Measurements from ENCODE around the gene ACOT7. TPM values are rescaled to one million over a fixed set of nuclear protein-coding genes. Genes with fewer than 3 reads are reported as not detected.

The ACOT7 gene
- total and polyA plus RNA-seq, 2 donors (not counting 1 experiment from before 2014, with no cell fraction given) = 4.2 to 4.6 TPM

- Histone ChIP-seq H3K79me2 (ENCODE audit: control insufficient read depth, insufficient read depth, low read length) (no peaks in the 10 kb centered on the region), H3K4me3 (ENCODE audit: control extremely low read depth in 1 of 5, extremely low read depth in 1 of 5, insufficient read depth in 1 of 5, low read depth in 2 of 5, low read length in 4 of 5) (no peak overlapping the region), H4K20me1 (ENCODE audit: control insufficient read depth, insufficient read depth, low read length, poor library complexity, severe bottlenecking) (no peaks in the 10 kb centered on the region), H3K4me2 (replicated peaks; ENCODE audit: low read depth, low read length, poor library complexity, severe bottlenecking) (peak overlapping the region; percentile 44), H3K9ac (ENCODE audit: low read length) (no peak overlapping the region), H3K4me1 (ENCODE audit: control insufficient read depth in 2 of 2, insufficient read depth in 2 of 2, low read length in 2 of 2) (peaks cover 2 to 10% of the 10 kb centered on the region in 2 donors), H2AFZ (ENCODE audit: insufficient read depth, low read depth, low read length, poor library complexity, severe bottlenecking) (peak overlapping the region; percentile 63), H3K27me3 (replicated peaks in 1 of 4; ENCODE audit: control extremely low read depth in 1 of 4, control insufficient read depth in 3 of 4, insufficient read depth in 4 of 4, low read length in 3 of 4) (no peaks in the 10 kb centered on the region), H3K9me3 (ENCODE audit: control extremely low read depth in 1 of 3, control insufficient read depth in 2 of 3, insufficient read depth in 1 of 3, low read length in 2 of 3) (no peaks in the 10 kb centered on the region), H3K36me3 (replicated peaks in 1 of 2; ENCODE audit: control extremely low read depth in 1 of 2, control insufficient read depth in 1 of 2, extremely low read depth in 1 of 2, insufficient read depth in 2 of 2, low read length in 1 of 2) (no peaks in the 10 kb centered on the region), H3K27ac (ENCODE audit: low read length in 2 of 2) (no peak overlapping the region)
- ChIA-PET POLR2A (no interaction called here), CTCF (interaction anchor here (0.7 to 3.7 kb wide), 12 partner anchors 10 to 128 kb away, joined by 3 to 56 read pairs (median 4); no protein-coding TSS in a partner anchor)
- WGBS (ENCODE audit: insufficient coverage) = 49% methylated on average over 13 of the region's 15 CpGs
- Mint-ChIP-seq H3K9me3 (ENCODE audit: insufficient read depth) (no peaks in the 10 kb centered on the region), H3K27me3 (no peaks in the 10 kb centered on the region), H3K4me1 (peaks cover 6% of the 10 kb centered on the region), H3K4me3 (peak overlapping the region; percentile 19), H3K27ac (peak overlapping the region; percentile 59)
- intact Hi-C loops (cut with micrococcal nuclease) = no loop called here
- ATAC-seq (ENCODE audit: low read depth) (peak; percentile 58), DNase-seq (peak; percentile 65)
- TF ChIP-seq CTCF (IDR thresholded peaks at IDR 0.05) (peak; percentile 73), EZH2 (IDR thresholded peaks at IDR 0.05; ENCODE audit: borderline replicate concordance, insufficient read depth, low read depth, low read length, poor library complexity, severe bottlenecking) (no peak)
Measured at GRCh38 chr1:6347641-6348487, 45.7 kb downstream of the ACOT7 start.

- WGBS (ENCODE audit: insufficient coverage) = 98% methylated on average over 14 of the region's 14 CpGs
Measured at GRCh38 chr1:6345460-6345859, 48.1 kb downstream of the ACOT7 start.

More at GRCh38 chr1:6345460-6345859, 48.1 kb downstream of the ACOT7 start:
- H3K27me3 Mint-ChIP-seq = no peaks in the 10 kb centered on the region
- H4K20me1 ChIP-seq (ENCODE audit: control insufficient read depth, insufficient read depth, low read length, poor library complexity, severe bottlenecking) = no peaks in the 10 kb centered on the region
- no peaks in the 10 kb centered on the region for H3K27me3 ChIP-seq (replicated peaks in 1 of 4; ENCODE audit: control extremely low read depth in 1 of 4, control insufficient read depth in 3 of 4, insufficient read depth in 4 of 4, low read length in 3 of 4)
- H3K9me3 ChIP-seq (ENCODE audit: control extremely low read depth in 1 of 3, control insufficient read depth in 2 of 3, insufficient read depth in 1 of 3, low read length in 2 of 3) = no peaks in the 10 kb centered on the region
- peaks cover 2 to 10% of the 10 kb centered on the region in 2 donors for H3K4me1 ChIP-seq (ENCODE audit: control insufficient read depth in 2 of 2, insufficient read depth in 2 of 2, low read length in 2 of 2)
- no peak overlapping the region for H3K4me3 ChIP-seq (ENCODE audit: control extremely low read depth in 1 of 5, extremely low read depth in 1 of 5, insufficient read depth in 1 of 5, low read depth in 2 of 5, low read length in 4 of 5)
- intact Hi-C loops (cut with micrococcal nuclease) = no loop called here
- H3K4me3 Mint-ChIP-seq = no peak overlapping the region
- no peaks in the 10 kb centered on the region for H3K36me3 ChIP-seq (replicated peaks in 1 of 2; ENCODE audit: control extremely low read depth in 1 of 2, control insufficient read depth in 1 of 2, extremely low read depth in 1 of 2, insufficient read depth in 2 of 2, low read length in 1 of 2)
- H3K4me1 Mint-ChIP-seq = peaks cover 6% of the 10 kb centered on the region
- no peak overlapping the region for H2AFZ ChIP-seq (ENCODE audit: insufficient read depth, low read depth, low read length, poor library complexity, severe bottlenecking)
- DNase-seq (no peak), ATAC-seq (ENCODE audit: low read depth) (no peak)
- no peaks in the 10 kb centered on the region for H3K79me2 ChIP-seq (ENCODE audit: control insufficient read depth, insufficient read depth, low read length)
- no peak for TF ChIP-seq EZH2 (IDR thresholded peaks at IDR 0.05; ENCODE audit: borderline replicate concordance, insufficient read depth, low read depth, low read length, poor library complexity, severe bottlenecking)
- TF ChIP-seq CTCF (IDR thresholded peaks at IDR 0.05) = no peak
- CTCF ChIA-PET = interaction anchor here (1.0 to 1.6 kb wide), 3 partner anchors 55 to 67 kb away, joined by 3 to 4 read pairs (median 3); no protein-coding TSS in a partner anchor
- no peak overlapping the region for H3K27ac ChIP-seq (ENCODE audit: low read length in 2 of 2)
- H3K27ac Mint-ChIP-seq = no peak overlapping the region
- no peaks in the 10 kb centered on the region for H3K9me3 Mint-ChIP-seq (ENCODE audit: insufficient read depth)
- no peak overlapping the region for H3K4me2 ChIP-seq (replicated peaks; ENCODE audit: low read depth, low read length, poor library complexity, severe bottlenecking)
- no peak overlapping the region for H3K9ac ChIP-seq (ENCODE audit: low read length)
- POLR2A ChIA-PET = interaction anchor here (0.6 kb wide), 1 partner anchor 23 kb away, joined by 3 read pairs; no protein-coding TSS in a partner anchor
